Measurements from ENCODE around the gene MYOM3. TPM values are rescaled to one million over a fixed set of nuclear protein-coding genes. Genes with fewer than 3 reads are reported as not detected.

Gene MYOM3
- total RNA-seq, 1 experiment from 2014 or later = 7.9 TPM

GRCh38 chr1:24109686-24110475 is 2.1 kb downstream of the MYOM3 start:
- POLR2A ChIA-PET = no interaction called here
- Histone ChIP-seq H3K4me3 (replicated peaks in 1 of 2; ENCODE audit: low read depth in 1 of 2, low read length in 2 of 2) (peak overlapping the region; percentile 71 to 78), H3K27ac (ENCODE audit: low read depth, low read length) (no peak overlapping the region), H4K20me1 (ENCODE audit: insufficient read depth) (no peaks in the 10 kb centered on the region), H3K9me2 (ENCODE audit: insufficient read depth) (no peaks in the 10 kb centered on the region), H3K9me3 (ENCODE audit: control insufficient read depth in 1 of 2, insufficient read depth in 1 of 2, low read depth in 1 of 2, low read length in 2 of 2) (no peaks in the 10 kb centered on the region), H3K9ac (ENCODE audit: low read length) (peak overlapping the region; percentile 83; the same call in 1 of the 2 replicates), H3K27me3 (ENCODE audit: insufficient read depth, low read length) (no peaks in the 10 kb centered on the region), H3K79me2 (ENCODE audit: insufficient read depth, low read length) (no peaks in the 10 kb centered on the region; the same call in 1 of the 2 replicates), H3K4me2 (ENCODE audit: low read length) (peak overlapping the region; percentile 95), H2AFZ (ENCODE audit: low read depth, low read length, poor library complexity, severe bottlenecking) (no peak overlapping the region), H3K36me3 (ENCODE audit: control insufficient read depth in 1 of 2, insufficient read depth in 2 of 2, low read length in 2 of 2) (no peaks in the 10 kb centered on the region), H3K4me1 (ENCODE audit: control insufficient read depth in 1 of 2, insufficient read depth in 2 of 2, low read length in 2 of 2) (peaks cover 9 to 48% of the 10 kb centered on the region in 2 experiments)
- no TSS peak for BruUV-seq (replicated peaks)
- CTCF ChIA-PET = no interaction called here
- ATAC-seq = no peak
- intact Hi-C loops (cut with micrococcal nuclease) = no loop called here
- RAD21 ChIA-PET (ENCODE audit: low non-redundant PET in 1 of 2, low total read pairs in 2 of 2, uncharacterized antibody in 2 of 2, unreplicated experiment in 2 of 2) = no interaction called here
- DNase-seq (ENCODE audit: low read depth, low spot score) = no peak
- no peak for TF ChIP-seq MAX (IDR thresholded peaks at IDR 0.05)
- no peak for TF ChIP-seq CTCF (IDR thresholded peaks at IDR 0.05 in 2 of 3, conservative IDR thresholded peaks at IDR 0.05 in 1 of 3; ENCODE audit: borderline replicate concordance in 1 of 3, insufficient read depth in 1 of 3, low read depth in 2 of 3, low read length in 2 of 3)
- no peak for TF ChIP-seq ZNF274 (IDR thresholded peaks at IDR 0.05; ENCODE audit: low read depth, low read length)
- no peak for TF ChIP-seq SRF (IDR thresholded peaks at IDR 0.05; ENCODE audit: low read depth)
- TF ChIP-seq ELF1 (IDR thresholded peaks at IDR 0.05; ENCODE audit: borderline replicate concordance, low read depth) = no peak
- no peak for TF ChIP-seq EZH2phosphoT487 (IDR thresholded peaks at IDR 0.05; ENCODE audit: borderline replicate concordance)
- no peak for TF ChIP-seq ZBTB33 (IDR thresholded peaks at IDR 0.05; ENCODE audit: extremely low read depth, insufficient replicate concordance, low read length)
- no peak for TF ChIP-seq CBX3 (IDR thresholded peaks at IDR 0.05; ENCODE audit: low read depth)
- no peak for TF ChIP-seq REST (IDR thresholded peaks at IDR 0.05; ENCODE audit: low read depth)
- no peak for TF ChIP-seq CEBPB (IDR thresholded peaks at IDR 0.05; ENCODE audit: low read depth)
- TF ChIP-seq TCF7L2 (IDR thresholded peaks at IDR 0.05; ENCODE audit: borderline replicate concordance, extremely low read depth, insufficient read depth, insufficient read length) = no peak
- TF ChIP-seq SP1 (IDR thresholded peaks at IDR 0.05; ENCODE audit: low read depth) = no peak
- TF ChIP-seq ATF3 (IDR thresholded peaks at IDR 0.05) = no peak
